Measurements from ENCODE around the gene MRPL19. TPM values are rescaled to one million over a fixed set of nuclear protein-coding genes. Genes with fewer than 3 reads are reported as not detected.

Gene MRPL19
- total RNA-seq, result 22.6 and 22.7 TPM in 2 replicates

- peak; percentile 93 to 95 for DNase-seq (ENCODE audit: low read depth in 2 of 2)
These were observed at the start of gene MRPL19 for GRCh38 chr2:75646583-75647425. Gene MRPL19 (plus strand): TSS chr2:75646783. CDS start chr2:75646808, 25 bp downstream.

GRCh38 chr2:75596784-75597183 lies 49.8 kb upstream of the MRPL19 start:
- DNase-seq (ENCODE audit: low read depth in 2 of 2), result no peak

- no peak for DNase-seq (ENCODE audit: low read depth in 2 of 2)
These were observed 48.6 kb upstream of the MRPL19 start for GRCh38 chr2:75597949-75598348.

- DNase-seq (ENCODE audit: low read depth in 2 of 2), result no peak
These were observed 47.9 kb upstream of the MRPL19 start for GRCh38 chr2:75598589-75599155.

GRCh38 chr2:75600461-75601011 lies 46.0 kb upstream of the MRPL19 start:
- DNase-seq (ENCODE audit: low read depth in 2 of 2), result no peak

GRCh38 chr2:75602724-75603342 lies 43.8 kb upstream of the MRPL19 start:
- peak in 1 of 2 donors; percentile 44 for DNase-seq (ENCODE audit: low read depth in 2 of 2)

- DNase-seq (ENCODE audit: low read depth in 2 of 2), result no peak
These were observed 43.1 kb upstream of the MRPL19 start for GRCh38 chr2:75603477-75603876.

GRCh38 chr2:75604484-75604883 lies 42.1 kb upstream of the MRPL19 start:
- DNase-seq (ENCODE audit: low read depth in 2 of 2), result no peak

- peak in 1 of 2 donors; percentile 87 for DNase-seq (ENCODE audit: low read depth in 2 of 2)
These were observed 40.6 kb upstream of the MRPL19 start for GRCh38 chr2:75605770-75606529.

- peak in 1 of 2 donors; percentile 29 for DNase-seq (ENCODE audit: low read depth in 2 of 2)
These were observed 39.7 kb upstream of the MRPL19 start for GRCh38 chr2:75606761-75607399.

GRCh38 chr2:75607400-75607798 lies 39.2 kb upstream of the MRPL19 start:
- DNase-seq (ENCODE audit: low read depth in 2 of 2), result no peak

- DNase-seq (ENCODE audit: low read depth in 2 of 2), result no peak
These were observed 38.4 kb upstream of the MRPL19 start for GRCh38 chr2:75607988-75608683.

- peak; percentile 57 to 65 for DNase-seq (ENCODE audit: low read depth in 2 of 2)
These were observed 37.8 kb upstream of the MRPL19 start for GRCh38 chr2:75608684-75609333.

- no peak for DNase-seq (ENCODE audit: low read depth in 2 of 2)
These were observed 37.3 kb upstream of the MRPL19 start for GRCh38 chr2:75609334-75609689.

- DNase-seq (ENCODE audit: low read depth in 2 of 2), result no peak
These were observed 36.6 kb upstream of the MRPL19 start for GRCh38 chr2:75609937-75610508.

- DNase-seq (ENCODE audit: low read depth in 2 of 2), result no peak
These were observed 35.9 kb upstream of the MRPL19 start for GRCh38 chr2:75610671-75611070.

- DNase-seq (ENCODE audit: low read depth in 2 of 2), result peak in 1 of 2 donors; percentile 8
These were observed 34.3 kb upstream of the MRPL19 start for GRCh38 chr2:75612108-75612861.

- no peak for DNase-seq (ENCODE audit: low read depth in 2 of 2)
These were observed 33.7 kb upstream of the MRPL19 start for GRCh38 chr2:75612862-75613243.

- DNase-seq (ENCODE audit: low read depth in 2 of 2), result no peak
These were observed 32.4 kb upstream of the MRPL19 start for GRCh38 chr2:75614162-75614651.

Measured in lung microvascular endothelial cell (primary cell).